C4-2B (cell line): ENCODE data around the gene GABPB2.

ENCODE experiments used
- H3K27ac ChIP-seq: fragments of 450-650 bp; 2 replicates; pipeline ENCODE4 v1.5.1; 2017
- ZFX ChIP-seq: fragments of 450-650 bp; IDR thresholded peaks from 2 replicates; pipeline ENCODE4 v1.6.1; 2017
- TF ChIP-seq, protein P1 (sequence below): fragments of 450-650 bp; conservative IDR thresholded peaks from 2 replicates; pipeline ENCODE4 v1.5.1; 2017; ENCODE audit warnings: mild to moderate bottlenecking

Gene GABPB2

DNA sequence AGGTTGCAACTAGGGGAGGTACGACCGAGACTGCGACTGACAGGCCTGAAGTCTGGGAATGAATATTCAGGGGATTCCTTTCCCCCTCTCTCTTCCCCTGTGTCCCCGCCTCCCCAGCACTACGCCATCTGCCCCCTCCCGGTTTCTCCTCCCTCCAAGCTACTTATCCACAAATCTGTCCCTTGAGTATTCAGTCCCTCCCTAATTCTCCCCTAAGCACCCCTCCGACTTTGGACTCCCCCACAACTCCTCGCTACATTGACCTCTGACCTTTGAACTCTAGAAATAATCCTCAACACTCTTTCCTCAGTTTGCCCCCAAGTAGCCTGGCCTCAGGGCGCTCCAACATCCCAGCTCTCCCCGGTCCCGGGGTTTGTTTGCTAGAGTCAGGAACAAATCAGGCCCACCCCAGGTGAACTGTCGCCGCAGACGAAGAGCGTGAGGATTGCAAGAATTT is 94.7 kb downstream of the GABPB2 start:
- TF ChIP-seq, protein P1, sequence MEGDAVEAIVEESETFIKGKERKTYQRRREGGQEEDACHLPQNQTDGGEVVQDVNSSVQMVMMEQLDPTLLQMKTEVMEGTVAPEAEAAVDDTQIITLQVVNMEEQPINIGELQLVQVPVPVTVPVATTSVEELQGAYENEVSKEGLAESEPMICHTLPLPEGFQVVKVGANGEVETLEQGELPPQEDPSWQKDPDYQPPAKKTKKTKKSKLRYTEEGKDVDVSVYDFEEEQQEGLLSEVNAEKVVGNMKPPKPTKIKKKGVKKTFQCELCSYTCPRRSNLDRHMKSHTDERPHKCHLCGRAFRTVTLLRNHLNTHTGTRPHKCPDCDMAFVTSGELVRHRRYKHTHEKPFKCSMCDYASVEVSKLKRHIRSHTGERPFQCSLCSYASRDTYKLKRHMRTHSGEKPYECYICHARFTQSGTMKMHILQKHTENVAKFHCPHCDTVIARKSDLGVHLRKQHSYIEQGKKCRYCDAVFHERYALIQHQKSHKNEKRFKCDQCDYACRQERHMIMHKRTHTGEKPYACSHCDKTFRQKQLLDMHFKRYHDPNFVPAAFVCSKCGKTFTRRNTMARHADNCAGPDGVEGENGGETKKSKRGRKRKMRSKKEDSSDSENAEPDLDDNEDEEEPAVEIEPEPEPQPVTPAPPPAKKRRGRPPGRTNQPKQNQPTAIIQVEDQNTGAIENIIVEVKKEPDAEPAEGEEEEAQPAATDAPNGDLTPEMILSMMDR = no peak
- TF ChIP-seq ZFX = no peak
- peak overlapping the region; percentile 74 for H3K27ac ChIP-seq

GRCh38 chr1:151165738-151166504 is 95.4 kb downstream of the GABPB2 start, which contains the start of the genes LYSMD1 and SCNM1:
Gene LYSMD1 (minus strand): TSS chr1:151165902. CDS start chr1:151165258, 644 bp downstream.
Gene SCNM1 (plus strand): TSS chr1:151166144. CDS start chr1:151166153, 9 bp downstream.
- peak; percentile 89 for TF ChIP-seq ZFX
- TF ChIP-seq, protein P1 = no peak
- H3K27ac ChIP-seq = peak within 1 kb of the TSS; percentile 74

GRCh38 chr1:151166505-151166956 is 96.0 kb downstream of the GABPB2 start:
- TF ChIP-seq ZFX = no peak
- TF ChIP-seq, protein P1 = no peak

DNA sequence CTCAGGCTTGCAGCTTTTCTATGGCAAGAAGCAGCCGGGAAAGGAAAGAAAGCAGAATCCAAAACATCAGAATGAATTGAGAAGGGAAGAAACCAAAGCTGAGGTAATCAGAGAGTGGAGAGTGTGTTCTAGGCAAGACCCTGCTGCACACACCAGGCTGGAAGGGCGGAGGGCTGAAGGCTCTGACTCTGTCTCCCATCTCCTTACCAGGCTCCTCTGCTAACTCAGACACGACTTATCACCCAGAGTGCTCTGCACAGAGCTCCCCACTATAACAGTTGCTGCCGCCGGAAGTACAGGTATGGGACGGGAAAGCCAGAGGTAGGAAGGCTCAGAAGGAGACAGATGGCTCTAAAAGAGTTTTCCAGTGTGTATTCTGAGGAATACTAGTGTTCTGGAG is 96.6 kb downstream of the GABPB2 start:
- peak overlapping the region; percentile 74 for H3K27ac ChIP-seq
- TF ChIP-seq ZFX = no peak
- TF ChIP-seq, protein P1 = no peak

More at GRCh38 chr1:151166505-151166956, 96.0 kb downstream of the GABPB2 start:
- H3K27ac ChIP-seq = peak overlapping the region; percentile 74

GRCh38 chr1:151171190-151171589 is 100.6 kb downstream of the GABPB2 start:
- no peak for TF ChIP-seq ZFX
- TF ChIP-seq, protein P1 = no peak

More at GRCh38 chr1:151171190-151171589, 100.6 kb downstream of the GABPB2 start:
- H3K27ac ChIP-seq = no peak overlapping the region
